ENCODE results near the gene FUT7.
A peak's percentile ranks its signal among the peaks of the same experiment; 100 is the strongest.

Gene FUT7

DNA sequence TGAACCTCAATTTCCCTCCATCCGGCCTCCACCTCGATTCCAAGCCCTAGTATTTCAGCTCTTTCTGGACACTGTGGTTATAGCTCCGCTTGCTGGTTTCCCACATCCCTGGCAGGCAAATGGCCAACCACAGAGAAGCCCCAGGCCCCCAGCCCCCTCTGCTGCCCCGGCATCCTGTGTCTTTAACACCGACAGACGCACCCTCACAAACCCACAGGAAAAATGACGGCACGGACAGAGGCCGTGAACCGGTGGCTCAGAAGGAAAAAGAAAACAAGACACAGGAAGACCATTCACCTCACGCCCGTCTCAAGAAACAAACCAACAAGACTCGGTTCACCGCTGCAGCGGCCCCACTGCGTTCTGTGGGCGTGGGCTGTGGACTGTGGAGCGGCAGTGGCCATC, 34.1 kb downstream of the FUT7 start:
- DNase-seq: no peak

DNA sequence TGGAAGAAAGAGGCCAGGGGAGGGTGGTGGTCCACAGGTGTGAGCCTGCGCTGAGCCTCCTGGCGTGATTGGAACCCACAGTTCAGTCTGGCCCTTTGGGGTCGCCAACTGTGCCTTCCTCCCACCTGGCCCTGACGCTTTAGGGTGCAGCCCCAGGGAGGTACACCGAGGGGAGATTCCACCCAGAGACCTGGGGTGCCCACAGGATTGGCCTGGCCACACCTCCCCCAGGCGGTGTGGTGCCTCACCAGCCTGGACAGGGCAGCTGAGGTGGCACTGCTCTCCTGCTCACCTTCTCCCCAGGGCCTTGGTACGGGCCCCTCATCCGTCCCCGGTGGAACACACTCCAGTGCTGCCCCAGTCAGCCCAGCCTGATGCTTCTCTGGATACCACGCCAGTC, 34.5 kb downstream of the FUT7 start:
- DNase-seq: no peak

DNA sequence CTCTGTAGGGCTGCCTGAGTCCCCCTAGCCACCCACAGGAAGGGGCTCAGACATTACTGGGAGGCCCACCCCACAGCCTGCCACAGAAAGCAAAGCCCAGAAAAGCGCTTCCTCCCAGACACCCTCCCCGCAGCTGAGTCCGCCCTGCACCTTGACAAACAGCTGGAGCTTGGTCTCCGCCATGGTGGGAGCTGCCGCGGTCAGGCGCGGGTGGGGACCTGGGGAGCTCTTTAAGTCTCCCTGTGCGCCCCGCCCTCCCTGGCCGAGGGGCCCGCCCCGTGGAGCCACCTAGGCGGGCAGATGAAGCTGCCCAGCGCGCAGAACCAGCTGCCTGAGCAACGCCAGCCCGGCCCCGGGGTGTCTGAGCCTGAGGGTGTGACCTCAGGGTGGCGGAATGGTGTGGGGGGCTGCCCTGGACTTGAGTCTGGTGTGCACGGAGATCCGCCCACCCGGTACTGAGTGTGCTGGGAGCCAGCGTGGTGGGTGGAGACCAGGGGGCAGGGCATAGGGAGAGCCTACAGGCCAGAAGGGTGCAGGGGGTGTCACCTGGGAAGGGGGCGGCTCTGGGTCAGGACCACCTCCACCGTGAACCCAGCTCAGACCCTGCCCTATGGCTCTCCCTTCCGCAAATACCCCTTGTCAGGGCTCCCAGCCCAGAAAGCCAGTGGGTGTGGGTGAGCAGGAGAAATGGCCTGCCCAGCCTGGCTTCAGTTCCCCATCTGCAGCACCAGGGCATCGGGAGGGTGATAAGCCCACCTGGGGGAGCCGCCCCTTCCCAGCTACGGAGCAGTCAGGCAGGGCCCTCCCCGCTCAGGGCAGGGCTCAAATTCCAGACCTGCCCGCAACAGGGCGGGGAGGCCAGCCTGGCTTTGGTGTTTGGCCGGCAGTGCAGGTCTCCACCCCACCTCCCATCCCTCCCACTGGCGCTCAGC, 35.3 kb downstream of the FUT7 start, which contains the start of gene CLIC3:
CLIC3 (minus strand) TSS at position 208 of the 932 bp plus-strand sequence; CDS start at position 183, 25 bp downstream.
- DNase-seq: peak; percentile 34

DNA sequence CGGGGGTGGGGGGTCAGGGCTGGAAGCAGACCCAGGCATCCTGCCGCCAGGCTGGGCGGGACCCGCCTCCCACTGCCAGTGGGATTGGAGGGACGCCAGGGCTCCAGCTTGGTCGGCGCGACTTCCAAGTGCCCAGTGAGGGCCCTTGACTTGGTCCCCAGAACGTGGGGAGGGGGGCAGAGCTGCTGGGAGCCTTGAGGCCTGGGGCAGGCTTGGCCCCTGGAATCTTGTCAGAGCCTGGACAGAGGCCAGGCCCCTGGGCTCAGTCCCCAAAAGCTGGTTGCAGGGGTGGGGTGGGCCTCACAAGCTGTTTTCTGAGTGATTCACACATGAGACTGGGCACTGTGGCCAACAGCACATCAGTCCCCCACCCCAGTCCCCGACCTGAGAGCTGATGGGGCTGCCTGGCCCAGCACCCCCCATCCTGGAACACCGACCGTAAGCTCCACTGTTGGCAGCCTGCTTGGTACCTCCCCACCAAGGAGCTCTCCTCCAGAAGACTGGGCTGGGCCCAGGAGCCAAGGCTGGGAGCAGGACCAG, 36.0 kb downstream of the FUT7 start:
- no peak for DNase-seq

DNA sequence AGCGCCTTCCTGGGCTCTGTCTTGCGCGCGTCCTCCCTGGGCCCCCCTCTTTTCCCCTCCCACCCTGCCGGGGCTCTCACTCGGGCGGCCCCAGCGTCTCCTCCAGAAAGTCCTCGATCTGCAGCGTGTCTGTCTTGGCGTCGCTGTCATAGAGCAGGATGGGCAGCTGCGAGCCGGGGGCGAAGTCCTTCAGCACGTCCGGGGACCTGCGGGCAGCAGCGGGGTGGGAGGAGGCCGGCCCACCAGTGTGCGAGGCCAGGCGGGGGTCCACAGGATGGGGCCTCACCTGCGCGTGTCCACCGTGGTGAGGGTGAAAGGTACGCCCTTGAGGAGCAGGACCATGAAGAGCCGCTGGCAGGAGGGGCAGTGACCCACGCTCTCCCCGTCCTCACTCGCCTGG, 36.5 kb downstream of the FUT7 start:
- DNase-seq: no peak

DNA sequence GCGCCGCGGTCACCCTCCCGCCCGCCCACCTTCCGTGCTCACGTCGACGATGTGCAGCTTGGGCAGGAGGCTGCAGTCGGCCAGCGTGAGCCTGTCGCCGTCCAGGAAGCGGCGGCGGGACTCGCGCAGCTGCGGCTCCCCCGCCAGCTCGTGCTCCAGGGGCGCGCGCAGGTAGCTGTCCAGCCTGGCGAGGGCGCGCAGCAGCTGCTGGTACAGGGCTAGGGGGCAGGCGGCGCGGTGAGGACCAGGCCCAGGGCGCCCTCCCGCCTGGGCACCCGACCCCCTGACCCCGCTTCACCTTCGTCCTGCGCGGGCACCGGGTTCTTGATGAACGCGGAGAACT, 37.0 kb downstream of the FUT7 start:
- no peak for DNase-seq

DNA sequence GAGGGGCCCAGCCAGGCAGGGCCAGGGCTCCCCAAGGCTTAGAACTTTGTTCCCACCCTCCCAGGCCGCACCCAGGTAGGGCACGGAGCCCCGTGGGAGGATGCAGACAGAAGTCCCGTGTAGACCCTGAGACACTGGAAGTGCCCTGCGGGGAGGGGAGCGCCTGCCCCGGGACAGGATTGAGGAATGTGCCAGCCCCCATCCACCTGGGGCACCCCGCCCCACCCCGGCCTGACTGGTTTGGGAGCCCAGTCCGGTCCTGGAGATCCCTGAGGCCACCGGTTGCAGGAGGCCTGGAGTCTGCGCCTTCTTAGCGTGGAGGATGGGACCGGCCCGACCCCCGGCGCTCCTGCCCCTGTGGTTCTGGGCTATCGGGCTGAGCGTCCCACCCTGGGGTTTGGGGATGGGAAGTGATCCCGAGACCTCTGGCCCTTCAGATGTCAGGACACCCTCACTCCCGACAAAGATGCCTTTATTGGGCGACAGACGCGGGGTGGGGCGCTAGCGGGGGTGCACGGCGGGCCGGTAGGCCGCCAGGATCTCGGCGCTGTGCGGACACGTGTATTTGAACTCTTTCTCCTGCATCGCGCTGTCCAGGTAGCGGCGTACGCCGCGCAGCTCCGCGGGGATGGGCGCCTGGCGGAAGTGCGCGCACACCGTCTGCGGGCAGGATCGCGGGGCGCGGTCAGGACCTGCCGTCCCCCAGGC, 37.6 kb downstream of the FUT7 start:
- DNase-seq: no peak

DNA sequence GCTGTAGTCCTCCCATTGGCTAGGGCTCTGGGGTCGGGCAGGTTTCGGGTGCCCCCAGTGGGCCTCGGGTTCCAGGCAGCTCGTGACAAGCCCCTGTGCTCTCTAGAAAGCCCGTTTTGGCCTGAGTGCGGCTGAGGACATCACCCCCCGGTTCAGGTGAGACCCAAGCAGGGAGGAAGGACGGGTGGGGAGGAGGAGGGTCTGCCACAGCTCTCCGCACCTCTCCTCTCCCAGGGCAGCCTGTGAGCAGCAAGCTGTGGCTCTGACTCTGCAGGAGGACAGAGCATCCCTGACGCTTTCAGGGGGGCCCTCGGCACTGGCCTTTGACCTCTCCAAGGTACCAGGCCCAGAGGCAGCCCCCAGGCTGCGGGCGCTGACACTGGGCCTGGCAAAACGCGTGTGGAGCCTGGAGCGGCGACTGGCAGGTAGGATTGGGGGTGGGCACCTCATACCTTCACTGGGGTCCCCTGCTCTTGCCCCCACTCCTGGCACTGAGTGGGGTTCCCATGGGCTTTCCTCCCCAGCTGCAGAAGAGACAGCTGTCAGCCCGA, 39.0 kb downstream of the FUT7 start:
- no peak for DNase-seq

DNA sequence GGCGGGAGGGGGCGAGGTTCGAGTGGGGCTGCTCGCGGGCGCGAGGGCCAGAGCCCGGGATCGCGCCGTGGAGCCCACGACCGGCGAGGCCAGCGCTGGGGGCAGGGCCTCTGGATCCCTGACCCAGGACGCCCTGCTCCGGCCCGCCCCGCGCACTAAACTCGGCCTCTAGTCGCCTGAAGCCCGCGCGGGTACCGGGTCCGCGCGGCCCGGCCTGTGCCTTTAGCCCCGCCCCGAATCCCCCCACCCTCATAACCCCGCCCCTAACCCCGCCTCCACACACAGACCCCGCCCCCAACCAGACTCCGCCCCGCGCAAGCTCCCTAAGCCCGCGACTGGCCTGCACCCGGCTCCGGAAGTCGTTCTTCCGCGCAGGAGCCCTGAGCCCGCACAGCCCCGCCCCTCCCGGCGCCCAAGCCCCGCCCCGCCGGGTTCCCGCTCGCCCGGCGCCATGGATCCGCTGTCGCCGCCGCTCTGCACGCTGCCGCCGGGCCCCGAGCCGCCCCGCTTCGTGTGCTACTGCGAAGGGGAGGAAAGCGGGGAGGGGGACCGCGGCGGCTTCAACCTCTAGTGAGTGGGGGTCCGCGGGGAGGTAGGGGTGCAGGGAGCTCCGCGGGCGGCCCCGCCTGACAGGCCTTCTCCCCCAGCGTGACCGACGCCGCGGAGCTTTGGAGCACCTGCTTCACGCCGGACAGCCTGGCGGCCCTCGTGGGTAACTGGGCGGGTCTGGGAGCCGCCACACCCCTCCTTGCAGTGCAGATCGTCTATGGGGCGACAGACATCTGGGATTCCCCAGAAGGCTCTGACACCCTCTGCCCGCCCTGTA, 39.7 kb downstream of the FUT7 start, which contains the start of gene PAXX:
PAXX (plus strand) TSS at position 430 of the 826 bp plus-strand sequence; CDS start at position 452, 22 bp downstream.
- peak; percentile 96 for DNase-seq

DNA sequence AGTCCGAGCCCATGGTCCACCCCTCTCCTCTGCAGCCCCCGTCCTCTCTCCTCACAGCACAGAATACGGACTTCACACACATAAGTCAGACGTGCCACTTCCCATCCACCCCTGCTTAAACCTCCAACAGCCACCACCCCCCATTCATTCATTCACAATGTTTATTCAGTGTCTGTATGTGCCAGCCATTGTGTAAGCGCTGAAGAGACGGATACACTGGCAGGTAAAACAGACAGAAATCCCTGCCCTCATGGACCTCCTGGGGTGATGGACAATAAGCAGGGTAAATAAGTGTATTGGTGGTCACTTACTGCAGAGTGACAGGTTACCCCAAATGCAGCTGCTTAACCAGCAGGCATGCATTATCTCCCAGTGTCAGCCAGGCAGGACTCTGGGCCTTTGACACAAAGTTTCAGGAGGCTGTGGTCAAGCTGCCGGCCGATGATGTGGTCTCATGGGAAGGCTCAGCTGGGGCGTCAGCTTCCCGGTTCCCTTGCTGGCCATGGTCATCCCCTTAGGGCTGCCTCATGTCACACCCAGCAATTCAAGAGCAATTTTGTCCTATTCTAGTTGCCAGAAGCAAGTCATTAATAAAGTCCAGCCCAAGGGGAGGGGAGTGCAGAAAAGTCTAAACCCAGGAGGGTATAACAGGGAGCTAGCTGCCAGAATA, 41.5 kb downstream of the FUT7 start:
- no peak for DNase-seq

DNA sequence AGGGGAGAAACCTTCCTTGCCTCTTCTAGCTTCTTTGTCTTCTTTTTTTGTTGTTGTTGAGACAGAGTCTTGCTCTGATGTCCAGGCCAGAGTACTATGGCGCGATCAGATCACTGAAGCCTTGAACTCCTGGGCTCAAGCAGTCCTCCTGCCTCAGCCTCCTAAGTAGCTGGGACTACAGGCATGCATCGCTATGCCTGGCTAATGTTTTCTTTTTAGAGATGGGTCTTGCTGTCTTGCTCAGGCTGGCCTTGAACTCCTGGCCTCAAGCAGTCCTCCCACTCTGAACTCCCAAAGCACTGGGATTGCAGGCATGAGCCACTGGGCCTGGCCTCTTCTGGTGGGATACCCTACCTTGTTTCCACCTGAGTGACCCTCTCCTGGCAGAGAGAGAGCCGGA, 43.0 kb downstream of the FUT7 start:
- no peak for DNase-seq

DNA sequence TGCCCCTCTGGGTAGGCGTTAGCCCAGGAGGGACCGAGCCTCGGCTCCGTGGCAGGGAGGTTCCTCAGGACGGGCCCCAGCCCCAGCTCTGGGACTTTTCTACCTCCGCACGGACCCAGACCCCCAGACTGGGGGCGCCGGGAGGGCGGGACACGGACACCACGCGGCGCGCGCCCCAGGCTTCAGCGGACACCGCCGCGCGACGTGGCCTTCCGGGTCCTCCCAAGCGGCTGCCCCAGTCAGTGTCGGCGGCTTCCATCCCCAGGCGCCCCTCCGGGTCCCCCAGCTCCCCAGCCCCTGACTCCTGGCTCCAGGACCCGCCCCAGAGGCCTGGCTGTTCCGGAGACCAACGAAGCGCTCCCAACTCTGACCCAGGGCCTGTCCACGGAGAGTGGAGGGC, 46.0 kb downstream of the FUT7 start:
- no peak for DNase-seq

DNA sequence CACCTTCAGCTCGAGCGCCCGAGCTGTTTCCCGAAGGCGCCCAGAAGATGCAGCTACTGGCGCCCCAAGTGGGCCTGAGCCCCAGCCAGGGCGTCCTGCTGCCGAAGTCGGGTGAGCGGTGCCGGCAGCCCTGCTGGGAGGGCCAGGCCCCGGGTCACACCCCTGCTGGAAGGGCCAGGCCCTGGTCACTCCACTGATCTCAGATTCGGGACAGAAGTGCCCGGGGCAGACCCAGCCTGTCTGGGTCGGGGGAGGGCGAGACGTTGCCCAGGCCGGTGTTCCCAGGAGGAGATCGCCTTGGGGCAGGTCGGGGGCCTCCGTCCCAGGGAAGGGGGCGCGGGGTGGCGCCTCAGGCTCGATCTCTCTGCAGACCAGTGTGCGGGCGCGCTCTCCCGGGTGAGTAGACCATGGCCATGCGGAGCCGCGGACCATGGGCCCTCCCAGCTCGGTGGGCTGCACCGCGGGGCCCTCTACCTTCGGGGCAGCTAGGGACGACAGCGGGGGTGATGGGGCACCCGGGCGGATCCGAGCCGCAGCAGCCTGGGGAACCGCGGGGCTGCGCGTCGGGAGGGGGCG, 46.8 kb downstream of the FUT7 start:
- DNase-seq: no peak

DNA sequence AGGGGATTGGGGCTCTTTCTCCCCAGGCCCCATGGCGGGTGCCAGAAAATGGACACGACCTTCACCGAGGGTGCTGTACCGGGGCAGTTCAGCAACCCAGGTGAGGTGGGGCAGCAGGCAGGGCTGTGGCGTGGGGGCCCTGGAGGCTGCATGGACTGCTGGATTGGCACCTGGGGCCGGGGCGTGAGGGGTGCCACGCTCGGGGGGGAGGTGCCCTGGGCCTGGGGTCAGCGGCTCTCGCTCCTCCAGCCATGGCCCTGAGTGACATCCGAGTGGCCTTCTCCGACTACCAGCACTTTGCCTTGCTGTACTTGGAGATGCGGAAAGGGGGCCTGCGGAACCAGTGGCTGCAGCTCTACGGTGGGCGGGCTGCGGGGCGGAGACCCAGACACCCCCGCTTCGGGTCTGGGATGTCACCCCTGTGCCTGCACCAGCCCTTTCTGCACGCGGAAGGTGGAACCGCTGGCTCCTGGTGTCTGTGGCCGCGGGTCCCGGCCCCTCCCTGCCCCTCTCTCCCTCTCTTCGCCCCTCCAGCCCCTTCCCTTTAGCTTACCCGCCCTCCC, 47.3 kb downstream of the FUT7 start:
- no peak for DNase-seq

DNA sequence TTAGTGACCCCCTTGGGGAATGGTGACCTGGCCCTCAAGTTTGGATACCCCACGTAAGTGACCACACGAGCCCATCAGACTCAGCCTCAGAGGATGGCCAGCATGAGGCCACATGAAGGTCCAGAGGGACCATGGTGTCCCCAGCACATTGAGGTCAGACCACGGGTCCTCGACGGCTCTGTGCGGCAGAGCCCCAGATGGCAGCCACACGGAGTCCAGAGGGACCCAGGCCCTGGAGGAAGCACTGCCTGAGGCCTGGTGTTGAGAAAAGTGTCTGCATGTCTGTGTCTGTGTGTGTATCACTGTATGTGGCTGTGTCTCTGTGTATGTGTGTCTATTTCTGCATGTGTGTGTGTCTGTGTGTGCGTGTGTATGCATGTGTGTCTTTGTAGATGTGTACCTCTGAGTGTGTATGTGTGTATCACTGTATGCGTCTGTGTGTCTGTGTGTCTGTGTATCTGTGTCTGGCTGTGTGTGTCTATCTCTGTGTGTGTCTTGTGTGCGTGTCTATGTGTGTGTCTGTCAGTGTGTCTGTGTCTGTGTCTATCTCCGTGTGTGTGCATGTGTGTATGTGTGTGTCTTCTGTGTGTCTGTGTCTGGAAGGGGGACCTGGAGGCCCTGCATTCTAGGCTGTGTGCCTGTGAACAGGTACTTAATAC, 48.1 kb downstream of the FUT7 start:
- no peak for DNase-seq

DNA sequence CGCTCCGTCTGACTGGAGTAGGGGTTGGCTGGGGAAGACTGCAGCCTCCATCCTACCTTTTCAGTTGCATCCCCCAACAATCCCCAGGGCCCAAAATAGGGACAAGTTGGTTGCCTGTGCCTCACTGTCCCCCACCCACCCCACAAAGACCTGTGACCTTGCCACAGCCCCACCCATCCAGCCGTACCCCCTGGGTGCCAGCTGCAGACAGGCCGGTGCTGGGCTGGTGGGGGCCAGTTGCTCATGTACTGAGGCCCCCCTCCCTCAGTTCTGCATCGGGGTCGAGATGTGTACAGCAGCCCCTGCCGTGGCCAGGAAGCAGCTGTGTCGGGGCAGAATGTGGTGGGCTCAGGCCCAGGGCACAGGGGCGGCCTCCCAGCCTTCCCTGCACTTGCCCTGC, 48.7 kb downstream of the FUT7 start:
- DNase-seq: no peak

DNA sequence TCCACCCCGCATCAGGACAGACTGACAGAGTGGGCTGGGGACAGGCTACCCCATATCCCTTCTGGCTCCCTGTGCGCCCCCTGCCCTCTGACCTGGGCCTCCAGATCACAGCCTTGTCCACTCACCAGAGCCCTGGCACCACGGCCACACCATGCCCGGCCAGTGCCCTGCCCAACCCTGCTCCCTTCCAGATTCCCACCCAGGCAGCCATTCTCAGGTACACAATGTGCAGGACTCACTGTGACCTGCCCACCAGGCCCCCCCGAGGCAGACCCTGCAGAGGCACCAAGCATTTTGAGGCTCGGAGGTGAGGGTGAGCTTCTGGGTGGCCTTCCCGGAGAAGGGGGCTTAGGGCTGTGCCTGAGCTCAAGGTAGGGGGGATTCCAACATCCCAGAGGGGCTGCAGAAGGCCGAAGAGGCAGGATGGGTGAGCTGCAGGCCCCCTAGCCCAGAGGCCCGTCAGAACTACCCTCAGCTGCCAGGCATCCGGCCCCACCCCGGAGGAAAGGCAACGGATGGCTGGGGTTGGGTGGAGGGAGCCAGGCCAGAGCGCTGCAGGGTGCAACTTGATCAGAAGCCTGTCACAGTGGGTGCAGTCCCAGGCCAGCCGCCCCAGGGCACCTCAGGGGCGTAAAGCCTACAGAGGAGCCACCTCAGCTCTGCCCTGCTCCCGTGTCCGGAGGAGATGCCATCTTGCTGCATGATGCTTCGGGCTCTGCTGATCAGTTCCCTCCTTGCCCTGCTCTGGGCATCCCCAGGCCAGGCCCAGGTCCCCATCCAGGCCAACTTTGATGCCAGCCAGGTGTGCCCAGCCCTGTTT, 49.4 kb downstream of the FUT7 start, which contains the start of gene LCNL1:
LCNL1 (plus strand) TSS at position 762 of the 820 bp plus-strand sequence. CDS start 594 bp downstream, outside the sequence.
- no peak for DNase-seq

DNA sequence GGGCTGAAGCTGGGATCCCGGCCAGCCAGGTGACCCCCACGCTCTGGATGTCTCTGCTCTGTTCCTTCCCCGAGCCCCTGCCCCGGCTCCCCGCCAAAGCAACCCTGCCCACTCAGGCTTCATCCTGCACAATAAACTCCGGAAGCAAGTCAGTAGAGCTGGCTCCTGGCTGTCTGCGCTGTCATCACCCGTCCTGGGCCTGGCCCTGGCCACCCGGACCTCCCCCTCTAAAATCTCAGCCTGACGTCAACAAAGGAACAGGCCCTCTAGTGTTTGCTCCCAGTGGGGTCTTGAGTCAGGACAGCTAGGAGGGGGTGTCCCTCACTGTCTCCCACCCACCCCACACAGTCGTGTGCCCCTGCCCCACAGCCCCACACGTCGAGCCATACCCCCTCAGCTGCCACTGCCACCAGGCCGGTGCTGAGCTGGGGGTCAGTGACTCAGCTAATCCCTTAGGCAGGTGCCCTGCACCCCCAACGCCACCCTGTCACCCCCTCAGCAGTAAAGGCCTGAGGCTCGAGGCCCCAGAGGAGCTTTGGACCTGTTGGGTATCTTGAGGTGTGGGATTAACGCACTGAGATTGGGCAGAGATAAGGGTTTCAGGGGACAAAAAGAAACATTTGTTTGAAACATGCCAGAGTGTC, 50.2 kb downstream of the FUT7 start:
- no peak for DNase-seq
